ENCODE data around the gene CHD3. TPM values are rescaled to one million over a fixed set of nuclear protein-coding genes. Genes with fewer than 3 reads are reported as not detected.

The CHD3 gene
- total RNA-seq, 1 experiment from 2014 or later = 27.9 TPM

DNA sequence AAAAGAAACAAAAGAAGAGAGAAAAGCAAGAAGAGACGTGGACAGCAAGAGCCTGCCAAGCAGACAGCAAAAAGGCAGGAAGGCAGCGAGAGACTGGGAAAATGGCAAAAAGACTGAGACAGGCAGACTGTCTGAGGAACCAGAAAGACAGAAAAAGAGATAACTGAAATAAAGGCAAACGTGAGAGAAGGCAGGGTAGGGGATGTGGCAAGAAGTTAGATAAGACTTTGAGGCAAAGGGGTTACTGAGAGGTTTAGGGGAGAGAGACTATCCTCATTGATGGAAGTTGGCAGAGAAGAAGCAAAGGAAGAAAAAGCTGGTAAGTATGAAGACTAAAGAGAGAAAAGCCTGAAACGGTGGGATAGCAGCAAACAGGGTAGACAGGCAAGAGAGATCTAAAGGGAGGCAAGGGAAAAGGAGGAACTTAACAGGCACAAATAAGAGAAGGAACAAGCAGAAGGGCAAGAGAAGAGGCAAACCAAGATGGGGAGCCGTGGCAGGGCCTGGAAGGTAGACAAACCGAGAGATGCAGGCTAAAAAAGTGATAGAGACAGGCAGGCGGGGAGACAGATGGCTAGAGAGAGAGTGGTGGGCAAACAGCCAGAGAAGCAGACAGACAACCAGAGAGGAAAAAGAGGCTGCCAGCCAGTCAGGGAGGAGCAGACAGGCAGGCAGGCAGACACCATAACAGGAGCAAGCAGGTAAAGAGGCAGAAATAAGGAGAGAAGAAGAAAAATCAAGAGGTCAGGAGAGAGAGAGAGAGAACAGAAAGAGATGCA is 7.1 kb upstream of the CHD3 start:
- CTCF ChIA-PET = no interaction called here
- no TSS peak for BruUV-seq (replicated peaks)
- POLR2A ChIA-PET = no interaction called here
- intact Hi-C loops (cut with micrococcal nuclease; ENCODE audit: unreplicated experiment) = no loop called here
- Mint-ChIP-seq H3K27ac (ENCODE audit: unreplicated experiment) (no peak overlapping the region), H3K36me3 (ENCODE audit: insufficient read depth, unreplicated experiment) (no peaks in the 10 kb centered on the region), H3K4me1 (ENCODE audit: low read depth, unreplicated experiment) (no peaks in the 10 kb centered on the region), H3K27me3 (ENCODE audit: insufficient read depth, unreplicated experiment) (no peaks in the 10 kb centered on the region), H3K4me3 (ENCODE audit: unreplicated experiment) (no peak overlapping the region), H3K9me3 (ENCODE audit: unreplicated experiment) (no peaks in the 10 kb centered on the region)
- H3K4me3 ChIP-seq (ENCODE audit: low read depth, low read length) = no peak overlapping the region
- no peaks in the 10 kb centered on the region for H3K27me3 ChIP-seq (replicated peaks; ENCODE audit: control insufficient read depth, insufficient read depth, low read length)
- TF ChIP-seq, protein P1, sequence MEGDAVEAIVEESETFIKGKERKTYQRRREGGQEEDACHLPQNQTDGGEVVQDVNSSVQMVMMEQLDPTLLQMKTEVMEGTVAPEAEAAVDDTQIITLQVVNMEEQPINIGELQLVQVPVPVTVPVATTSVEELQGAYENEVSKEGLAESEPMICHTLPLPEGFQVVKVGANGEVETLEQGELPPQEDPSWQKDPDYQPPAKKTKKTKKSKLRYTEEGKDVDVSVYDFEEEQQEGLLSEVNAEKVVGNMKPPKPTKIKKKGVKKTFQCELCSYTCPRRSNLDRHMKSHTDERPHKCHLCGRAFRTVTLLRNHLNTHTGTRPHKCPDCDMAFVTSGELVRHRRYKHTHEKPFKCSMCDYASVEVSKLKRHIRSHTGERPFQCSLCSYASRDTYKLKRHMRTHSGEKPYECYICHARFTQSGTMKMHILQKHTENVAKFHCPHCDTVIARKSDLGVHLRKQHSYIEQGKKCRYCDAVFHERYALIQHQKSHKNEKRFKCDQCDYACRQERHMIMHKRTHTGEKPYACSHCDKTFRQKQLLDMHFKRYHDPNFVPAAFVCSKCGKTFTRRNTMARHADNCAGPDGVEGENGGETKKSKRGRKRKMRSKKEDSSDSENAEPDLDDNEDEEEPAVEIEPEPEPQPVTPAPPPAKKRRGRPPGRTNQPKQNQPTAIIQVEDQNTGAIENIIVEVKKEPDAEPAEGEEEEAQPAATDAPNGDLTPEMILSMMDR (IDR thresholded peaks at IDR 0.05; ENCODE audit: insufficient read depth in 1 of 2, low read depth in 1 of 2, low read length in 1 of 2, severe bottlenecking in 1 of 2, unreplicated experiment in 1 of 2) = no peak
- H3K36me3 ChIP-seq (ENCODE audit: control insufficient read depth, insufficient read depth, low read length) = no peaks in the 10 kb centered on the region
- no peak for DNase-seq
- no peaks in the 10 kb centered on the region for H3K9me3 ChIP-seq
- H3K4me1 ChIP-seq = no peaks in the 10 kb centered on the region

GRCh38 chr17:7882068-7882467 is 6.5 kb upstream of the CHD3 start:
- Histone ChIP-seq H3K9me3 (no peaks in the 10 kb centered on the region), H3K36me3 (ENCODE audit: control insufficient read depth, insufficient read depth, low read length) (no peaks in the 10 kb centered on the region), H3K4me1 (no peaks in the 10 kb centered on the region), H3K27me3 (replicated peaks; ENCODE audit: control insufficient read depth, insufficient read depth, low read length) (no peaks in the 10 kb centered on the region), H3K4me3 (ENCODE audit: low read depth, low read length) (no peak overlapping the region)
- Mint-ChIP-seq H3K27me3 (ENCODE audit: insufficient read depth, unreplicated experiment) (no peaks in the 10 kb centered on the region), H3K9me3 (ENCODE audit: unreplicated experiment) (no peaks in the 10 kb centered on the region), H3K4me1 (ENCODE audit: low read depth, unreplicated experiment) (no peaks in the 10 kb centered on the region), H3K36me3 (ENCODE audit: insufficient read depth, unreplicated experiment) (no peaks in the 10 kb centered on the region), H3K4me3 (ENCODE audit: unreplicated experiment) (no peak overlapping the region), H3K27ac (ENCODE audit: unreplicated experiment) (no peak overlapping the region)
- no peak for DNase-seq
- ChIA-PET POLR2A (no interaction called here), CTCF (no interaction called here)
- TF ChIP-seq, protein P1 (IDR thresholded peaks at IDR 0.05; ENCODE audit: insufficient read depth in 1 of 2, low read depth in 1 of 2, low read length in 1 of 2, severe bottlenecking in 1 of 2, unreplicated experiment in 1 of 2) = no peak
- BruUV-seq (replicated peaks) = no TSS peak
- intact Hi-C loops (cut with micrococcal nuclease; ENCODE audit: unreplicated experiment) = no loop called here

DNA sequence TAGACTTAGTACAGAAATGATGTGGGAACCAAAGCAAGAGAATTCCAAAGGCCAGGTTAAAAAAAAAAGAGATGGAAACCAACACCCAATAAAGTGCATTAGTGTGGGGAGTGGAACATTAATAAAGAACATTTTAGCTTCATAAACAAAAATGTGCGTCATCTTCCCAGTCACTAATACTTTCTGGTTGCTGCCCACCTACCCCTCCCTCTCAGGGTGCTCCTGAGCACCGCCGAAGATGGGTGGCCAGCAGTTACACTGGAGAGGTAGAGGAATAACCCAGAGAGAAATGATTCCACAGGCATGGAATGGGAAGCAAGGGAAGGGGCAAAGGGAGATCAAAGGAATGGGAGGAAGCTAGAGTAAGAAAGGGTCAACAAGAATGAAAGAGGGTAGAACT is 6.0 kb upstream of the CHD3 start:
- no peaks in the 10 kb centered on the region for H3K4me1 Mint-ChIP-seq (ENCODE audit: low read depth, unreplicated experiment)
- no peak overlapping the region for H3K4me3 ChIP-seq (ENCODE audit: low read depth, low read length)
- H3K27ac Mint-ChIP-seq (ENCODE audit: unreplicated experiment) = no peak overlapping the region
- intact Hi-C loops (cut with micrococcal nuclease; ENCODE audit: unreplicated experiment) = no loop called here
- POLR2A ChIA-PET = no interaction called here
- no peaks in the 10 kb centered on the region for H3K9me3 Mint-ChIP-seq (ENCODE audit: unreplicated experiment)
- H3K4me1 ChIP-seq = no peaks in the 10 kb centered on the region
- TF ChIP-seq, protein P1 (IDR thresholded peaks at IDR 0.05; ENCODE audit: insufficient read depth in 1 of 2, low read depth in 1 of 2, low read length in 1 of 2, severe bottlenecking in 1 of 2, unreplicated experiment in 1 of 2) = no peak
- DNase-seq = no peak
- no peaks in the 10 kb centered on the region for H3K36me3 ChIP-seq (ENCODE audit: control insufficient read depth, insufficient read depth, low read length)
- H3K36me3 Mint-ChIP-seq (ENCODE audit: insufficient read depth, unreplicated experiment) = no peaks in the 10 kb centered on the region
- BruUV-seq (replicated peaks) = no TSS peak
- H3K27me3 Mint-ChIP-seq (ENCODE audit: insufficient read depth, unreplicated experiment) = no peaks in the 10 kb centered on the region
- CTCF ChIA-PET = no interaction called here
- no peaks in the 10 kb centered on the region for H3K9me3 ChIP-seq
- H3K27me3 ChIP-seq (replicated peaks; ENCODE audit: control insufficient read depth, insufficient read depth, low read length) = no peaks in the 10 kb centered on the region
- H3K4me3 Mint-ChIP-seq (ENCODE audit: unreplicated experiment) = no peak overlapping the region

Data from Caco-2 (cell line).